Small intestine (tissue), 7 donors: ENCODE results near the gene HMGB4. TPM values are rescaled to one million over a fixed set of nuclear protein-coding genes. Genes with fewer than 3 reads are reported as not detected.

Experiments
- DNase-seq, 2 donors: peaks; one replicate each; pipeline versions ENCODE4 v3.0.0 to v3.0.0-alpha.2; 2013
- FAIRE-seq: peaks from 2 replicates; lab custom pipeline; 2012; peaks lifted over from hg19 to GRCh38; lab: Jason Lieb, UNC
- H3K27ac ChIP-seq, 3 donors: one replicate each; pipeline ENCODE4 v1.5.1; 2013; ENCODE audit warnings: low read length in 2 of 3, mild to moderate bottlenecking in 2 of 3, control low read depth in 1 of 3, inconsistent platforms in 1 of 3, low read depth in 1 of 3, moderate library complexity in 1 of 3
- H3K27me3 ChIP-seq, 3 donors: one replicate each; pipeline ENCODE4 v1.6.1; 2013; ENCODE audit warnings: low read length in 3 of 3, inconsistent platforms in 1 of 3; ENCODE audit not compliant: control insufficient read depth in 3 of 3, insufficient read depth in 3 of 3
- H3K36me3 ChIP-seq, 3 donors: one replicate each; pipeline ENCODE4 v1.6.1; 2013; ENCODE audit warnings: low read length in 3 of 3, inconsistent platforms in 1 of 3, low read depth in 1 of 3, mild to moderate bottlenecking in 1 of 3, moderate library complexity in 1 of 3; ENCODE audit not compliant: control insufficient read depth in 3 of 3, insufficient read depth in 2 of 3
- H3K4me1 ChIP-seq, 3 donors: one replicate each; pipeline ENCODE4 v1.6.1; 2013; ENCODE audit warnings: low read length in 2 of 3, inconsistent platforms in 1 of 3, low read depth in 1 of 3, mild to moderate bottlenecking in 1 of 3, moderate library complexity in 1 of 3; ENCODE audit not compliant: control insufficient read depth in 3 of 3, insufficient read depth in 2 of 3
- H3K4me3 ChIP-seq, 3 donors: one replicate each; pipeline ENCODE4 v1.5.1; 2013; ENCODE audit warnings: low read length in 3 of 3, control low read depth in 1 of 3, inconsistent platforms in 1 of 3, low read depth in 1 of 3, mild to moderate bottlenecking in 1 of 3, moderate library complexity in 1 of 3
- H3K9me3 ChIP-seq, 2 donors: one replicate each; pipeline ENCODE4 v1.6.1; 2013; ENCODE audit warnings: low read depth in 1 of 2, low read length in 1 of 2; ENCODE audit not compliant: control insufficient read depth in 2 of 2, insufficient read depth in 1 of 2
- WGBS, 3 donors: extraction: QIAGEN DNeasy Blood & Tissue Kit; methylation state at CpG; one replicate each; pipeline ENCODE4 v1.1.7; 2013; 5-methylcytosine and 5-hydroxymethylcytosine counted together
- polyA plus RNA-seq, 4 donors: library from polyadenylated mRNA; stranded (reverse) in 3 of 4; unstranded in 1 of 4; fragments of 200-250 nt in 3 of 4; fragments of 120-200 nt in 1 of 4; gene quantifications; one replicate each; pipeline versions ENCODE4 v1.2.1 to v1.2.3, GENCODE V29; 2013
- donor health status: healthy with polysubstance abuse.
- donor health status: control.
- donor health status: control.
- donor health status: Bipolar disorder and iron deficiency.
- donor health status: healthy.

Gene HMGB4
- polyA plus RNA-seq, 4 donors: not detected

DNA sequence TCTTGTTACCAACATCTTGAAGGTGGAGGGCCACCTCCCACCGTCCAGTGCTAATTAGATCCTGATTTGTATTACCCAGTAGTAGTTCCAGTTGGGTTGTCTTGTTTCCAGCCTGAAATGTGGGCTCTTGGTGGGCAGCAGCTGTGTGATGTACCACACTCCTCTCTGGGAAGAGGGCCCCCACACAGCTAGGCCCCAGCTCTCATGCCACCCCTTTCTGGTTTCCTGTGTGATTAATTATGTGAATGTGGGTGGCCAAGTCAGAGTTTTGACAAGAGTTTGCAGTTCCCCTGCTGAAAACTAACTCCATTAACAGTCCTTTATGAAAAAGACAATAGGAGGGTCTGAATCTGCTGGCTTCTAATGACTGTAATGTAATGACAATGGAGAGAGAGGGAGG, 3.8 kb downstream of the HMGB4 start:
- no peak for FAIRE-seq
- no peak for DNase-seq
- 78 to 88% (median 80%) methylated on average over 1 of the region's 1 CpG for WGBS, 3 donors
- H3K27ac ChIP-seq: no peak overlapping the region
- H3K27me3 ChIP-seq: peaks cover 0 to 2% (median 0%) of the 10 kb centered on the region in 3 donors
- H3K9me3 ChIP-seq: no peaks in the 10 kb centered on the region
- H3K4me1 ChIP-seq: no peaks in the 10 kb centered on the region
- H3K4me3 ChIP-seq: no peak overlapping the region
- H3K36me3 ChIP-seq: no peaks in the 10 kb centered on the region

DNA sequence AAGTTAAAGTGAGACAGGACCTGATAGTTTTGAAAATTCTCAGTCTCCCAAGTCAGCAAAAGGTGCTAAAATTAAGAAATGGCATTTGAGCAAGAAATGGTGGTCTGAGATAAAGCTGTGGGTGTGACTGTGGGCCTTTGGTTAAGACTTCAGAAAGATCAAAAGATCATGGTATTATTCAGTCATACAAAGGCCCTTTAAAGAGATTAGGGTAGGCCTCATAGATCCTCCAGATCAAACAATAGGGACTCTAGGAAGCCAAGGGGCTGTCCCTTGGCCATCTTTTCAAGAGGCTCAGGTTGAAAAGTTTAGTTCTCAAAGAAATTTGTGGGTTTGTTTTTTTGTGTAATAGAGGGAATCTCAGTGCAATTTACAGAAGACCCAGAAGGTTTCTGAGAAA, 8.4 kb downstream of the HMGB4 start:
- no peak for DNase-seq
- Histone ChIP-seq H3K27ac (no peak overlapping the region), H3K4me1 (no peaks in the 10 kb centered on the region), H3K9me3 (no peaks in the 10 kb centered on the region), H3K27me3 (no peaks in the 10 kb centered on the region), H3K36me3 (no peaks in the 10 kb centered on the region), H3K4me3 (no peak overlapping the region)
- no peak for FAIRE-seq

DNA sequence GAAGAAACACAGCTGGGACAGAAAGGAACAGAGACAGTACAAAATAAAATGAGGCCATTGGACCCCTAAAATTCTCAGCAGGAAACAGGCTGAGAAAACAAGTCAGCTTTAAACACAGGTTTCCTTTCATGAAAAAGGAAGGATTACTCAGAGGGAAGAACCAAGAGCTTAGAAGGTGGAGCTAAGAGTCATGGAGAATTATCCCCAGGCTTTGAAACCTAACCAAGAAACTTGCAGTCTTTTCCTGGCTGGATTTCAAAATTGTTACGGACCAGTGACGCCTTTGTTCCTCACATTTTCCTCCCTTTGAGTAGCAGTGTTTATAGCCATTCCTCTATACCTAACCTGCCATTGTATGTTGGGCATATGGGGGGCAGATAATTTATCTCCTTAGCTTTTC, 8.8 kb downstream of the HMGB4 start:
- no peaks in the 10 kb centered on the region for H3K4me1 ChIP-seq
- no peaks in the 10 kb centered on the region for H3K27me3 ChIP-seq
- DNase-seq (no peak), FAIRE-seq (no peak)
- H3K36me3 ChIP-seq: no peaks in the 10 kb centered on the region
- no peaks in the 10 kb centered on the region for H3K9me3 ChIP-seq
- H3K27ac ChIP-seq: no peak overlapping the region
- no peak overlapping the region for H3K4me3 ChIP-seq
- WGBS, 3 donors: 74 to 82% (median 75%) methylated on average over 2 of the region's 2 CpGs

DNA sequence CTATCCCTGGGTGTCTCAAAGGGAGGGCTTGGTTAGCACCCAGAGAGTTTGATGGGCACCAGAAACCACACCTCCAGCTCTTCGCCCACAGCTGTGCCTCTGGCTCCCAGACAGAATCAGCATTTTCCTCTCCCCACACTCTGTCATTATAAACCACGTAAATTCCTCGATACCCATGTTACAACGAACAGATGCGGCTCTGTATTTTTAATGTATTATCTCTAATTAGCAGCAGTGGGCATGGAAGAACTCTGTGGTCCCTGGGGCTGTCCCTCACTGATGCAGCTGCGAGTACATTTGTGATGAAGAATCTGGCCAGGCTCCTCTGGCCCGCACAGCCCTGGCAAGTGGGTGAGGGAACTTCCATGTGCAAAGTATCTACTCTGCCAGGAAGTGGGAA, 10.8 kb downstream of the HMGB4 start:
- Histone ChIP-seq H3K9me3 (no peaks in the 10 kb centered on the region), H3K4me1 (no peaks in the 10 kb centered on the region), H3K27me3 (no peaks in the 10 kb centered on the region), H3K4me3 (no peak overlapping the region), H3K27ac (no peak overlapping the region), H3K36me3 (no peaks in the 10 kb centered on the region)
- 80 to 95% (median 80%) methylated on average over 7 of the region's 7 CpGs for WGBS, 3 donors
- no peak for FAIRE-seq
- no peak for DNase-seq

DNA sequence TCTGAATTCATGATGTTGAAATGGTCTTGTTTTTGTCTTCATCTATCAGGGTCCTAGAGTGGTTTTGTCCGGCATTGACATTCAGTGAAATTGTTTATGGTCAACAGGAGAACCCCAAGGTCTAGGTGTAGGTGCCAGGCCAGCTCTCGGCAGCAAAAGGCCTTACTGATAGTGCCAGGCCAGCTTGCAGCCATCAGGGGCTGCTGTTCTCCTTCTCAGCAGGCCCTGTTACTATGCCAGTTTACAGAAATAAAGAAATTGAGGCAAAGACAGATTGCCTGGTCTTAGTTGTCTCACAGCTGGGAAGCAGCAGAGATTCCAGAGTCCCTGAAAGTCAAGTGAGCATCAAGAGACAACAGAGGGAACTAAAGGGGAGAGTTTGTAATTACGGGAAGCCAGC, 12.0 kb downstream of the HMGB4 start:
- Histone ChIP-seq H3K4me3 (no peak overlapping the region), H3K36me3 (no peaks in the 10 kb centered on the region), H3K4me1 (no peaks in the 10 kb centered on the region), H3K9me3 (no peaks in the 10 kb centered on the region), H3K27me3 (no peaks in the 10 kb centered on the region), H3K27ac (no peak overlapping the region)
- DNase-seq (no peak), FAIRE-seq (no peak)
- 68 to 78% (median 73%) methylated on average over 3 of the region's 3 CpGs for WGBS, 3 donors

DNA sequence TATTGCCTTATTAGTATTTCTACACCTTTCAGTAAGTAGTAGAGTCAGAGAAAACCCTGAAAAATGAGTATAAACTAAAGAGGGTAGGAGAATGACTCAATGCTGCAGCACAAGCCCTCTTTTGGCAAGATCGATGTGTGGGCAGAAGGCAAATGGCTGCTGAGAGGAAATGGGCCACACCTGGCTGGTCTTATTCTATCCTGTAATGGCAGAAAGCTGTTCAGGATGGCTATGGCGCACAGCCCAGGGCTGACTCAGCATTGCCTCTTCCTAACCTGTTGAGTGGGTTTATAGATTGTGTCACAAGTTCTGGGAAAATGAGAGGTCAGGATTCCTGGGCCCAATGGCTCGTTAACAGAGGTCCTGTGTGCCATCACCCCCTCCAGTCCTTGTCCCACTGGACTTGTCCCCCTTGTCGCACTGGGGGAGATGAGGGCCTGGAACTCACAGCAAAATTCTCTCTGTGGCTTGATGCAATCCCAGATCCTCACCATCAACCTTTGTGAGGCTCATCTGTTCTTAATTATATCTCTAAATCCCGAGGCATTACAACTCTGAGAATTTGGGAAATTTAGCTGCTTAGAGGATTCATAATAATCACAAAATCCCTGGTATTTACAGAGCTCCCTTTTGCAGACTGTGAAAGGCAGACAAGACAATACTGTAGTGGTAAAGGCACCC, 13.2 kb downstream of the HMGB4 start:
- no peak for FAIRE-seq
- 66 to 76% (median 67%) methylated on average over 5 of the region's 5 CpGs for WGBS, 3 donors

DNA sequence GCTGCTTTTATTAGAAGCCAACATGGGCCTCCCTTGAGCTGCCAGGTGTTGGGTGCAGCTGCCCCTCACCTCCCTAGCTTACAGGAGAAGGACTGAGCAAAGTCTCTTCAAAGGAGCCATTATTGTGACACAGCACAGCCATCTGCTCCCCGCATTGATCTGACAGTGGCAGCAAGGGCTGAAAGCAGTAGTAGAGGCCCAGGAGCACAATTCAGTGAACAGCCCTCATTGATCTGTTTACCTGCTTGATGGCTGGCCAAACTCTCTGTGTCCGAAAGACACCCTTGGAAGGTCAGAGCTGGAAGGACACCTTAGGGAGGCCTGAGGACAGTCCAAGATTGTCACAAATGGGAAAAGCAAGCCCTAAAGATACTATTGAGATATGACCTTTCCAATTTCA, 14.5 kb downstream of the HMGB4 start:
- 48 to 71% (median 61%) methylated on average over 2 of the region's 2 CpGs for WGBS, 3 donors
- H3K27me3 ChIP-seq: peaks cover 0 to 2% (median 0%) of the 10 kb centered on the region in 3 donors
- H3K9me3 ChIP-seq: no peaks in the 10 kb centered on the region
- H3K4me3 ChIP-seq: no peak overlapping the region
- no peak for DNase-seq
- no peaks in the 10 kb centered on the region for H3K36me3 ChIP-seq
- FAIRE-seq: no peak
- no peak overlapping the region for H3K27ac ChIP-seq
- H3K4me1 ChIP-seq: no peaks in the 10 kb centered on the region

More for the DNA sequence above, 13.2 kb downstream of the HMGB4 start:
- H3K36me3 ChIP-seq: no peaks in the 10 kb centered on the region
- no peak overlapping the region for H3K4me3 ChIP-seq
- H3K27me3 ChIP-seq: peaks cover 0 to 2% (median 0%) of the 10 kb centered on the region in 3 donors
- H3K9me3 ChIP-seq: no peaks in the 10 kb centered on the region
- no peak overlapping the region for H3K27ac ChIP-seq
- no peak for DNase-seq
- H3K4me1 ChIP-seq: no peaks in the 10 kb centered on the region

DNA sequence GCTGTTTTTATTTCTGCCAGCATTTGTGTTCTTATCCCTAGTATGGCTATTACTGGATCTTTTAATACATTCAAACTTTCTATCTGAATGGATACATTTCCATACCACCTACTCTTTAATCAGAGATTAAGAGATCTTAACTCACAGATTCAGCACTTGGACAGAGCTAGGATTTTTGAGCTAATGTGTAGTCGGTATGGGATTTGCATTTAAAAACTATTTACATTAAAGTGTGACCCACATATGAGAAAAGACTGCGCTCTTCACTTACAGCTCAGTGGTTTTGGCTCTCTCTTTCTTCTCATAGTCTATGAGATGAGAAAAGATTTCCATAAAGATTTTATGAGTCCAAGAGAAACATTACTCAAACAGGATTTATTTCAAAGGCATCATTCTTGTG, 16.4 kb downstream of the HMGB4 start:
- no peaks in the 10 kb centered on the region for H3K9me3 ChIP-seq
- H3K36me3 ChIP-seq: no peaks in the 10 kb centered on the region
- H3K27me3 ChIP-seq: peaks cover 0 to 2% (median 0%) of the 10 kb centered on the region in 3 donors
- no peaks in the 10 kb centered on the region for H3K4me1 ChIP-seq
- FAIRE-seq (no peak), DNase-seq (no peak)
- no peak overlapping the region for H3K4me3 ChIP-seq
- 37 to 52% (median 47%) methylated on average over 2 of the region's 2 CpGs for WGBS, 3 donors
- no peak overlapping the region for H3K27ac ChIP-seq

DNA sequence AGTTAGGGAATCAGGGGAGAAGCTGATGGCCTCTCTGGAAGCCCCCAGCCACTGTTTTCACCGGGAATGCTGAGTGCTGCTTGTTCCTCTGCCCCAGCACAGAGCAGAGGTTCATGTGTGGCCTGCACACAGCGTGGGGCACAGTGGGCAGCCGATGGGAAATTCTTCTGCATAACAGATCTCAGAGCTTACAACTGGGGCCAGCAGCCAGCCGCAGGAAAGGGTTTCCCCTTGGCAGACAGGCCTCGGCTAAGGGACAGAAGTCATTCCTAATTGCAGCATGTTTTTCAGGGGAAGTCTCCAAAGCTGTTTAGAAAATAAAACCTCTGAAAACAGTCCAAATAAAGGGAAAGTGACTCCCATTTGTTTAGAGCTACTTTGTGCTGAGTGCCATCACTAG, 22.6 kb downstream of the HMGB4 start:
- Histone ChIP-seq H3K4me1 (no peaks in the 10 kb centered on the region), H3K27ac (no peak overlapping the region), H3K27me3 (no peaks in the 10 kb centered on the region), H3K9me3 (no peaks in the 10 kb centered on the region), H3K4me3 (no peak overlapping the region), H3K36me3 (no peaks in the 10 kb centered on the region)
- 19 to 28% (median 26%) methylated on average over 5 of the region's 5 CpGs for WGBS, 3 donors
- no peak for FAIRE-seq
- no peak for DNase-seq
